Progenitor cell of endocrine pancreas (in vitro differentiated cells): ENCODE data around the gene TRIM33. TPM values are rescaled to one million over a fixed set of nuclear protein-coding genes. Genes with fewer than 3 reads are reported as not detected.
"Not testable (repeated sequence)": the region's sequence is repeated elsewhere in the genome, so short reads cannot be mapped to it uniquely, and the experiment has no call there.

Source experiments
- DNase-seq: peaks from one replicate; pipeline ENCODE4 v3.0.0; 2021; ENCODE audit warnings: low spot score; ENCODE audit not compliant: unreplicated experiment
- H3K27ac Mint-ChIP-seq: 2 replicates; pipeline ENCODE4 v1.8.0; 2021; ENCODE audit warnings: mild to moderate bottlenecking, moderate library complexity, mixed read lengths
- H3K27me3 Mint-ChIP-seq: 2 replicates; pipeline ENCODE4 v1.8.0; 2021; ENCODE audit warnings: mixed read lengths
- H3K36me3 Mint-ChIP-seq: 2 replicates; pipeline ENCODE4 v1.8.0; 2022; ENCODE audit warnings: mixed read lengths; ENCODE audit not compliant: insufficient read depth
- H3K4me1 Mint-ChIP-seq: 2 replicates; pipeline ENCODE4 v1.8.0; 2021; ENCODE audit warnings: low read depth, mixed read lengths
- H3K4me3 Mint-ChIP-seq: 2 replicates; pipeline ENCODE4 v1.8.0; 2021; ENCODE audit warnings: low read depth, mild to moderate bottlenecking, moderate library complexity, mixed read lengths
- H3K9me3 Mint-ChIP-seq: 2 replicates; pipeline ENCODE4 v1.8.0; 2021; ENCODE audit warnings: low read depth, mixed read lengths
- CTCF ChIP-seq: fragments of 200-600 bp; sonication (generic); IDR thresholded peaks from one replicate; pipeline ENCODE4 v1.5.0; 2021; ENCODE audit warnings: antibody characterized with exemption, mild to moderate bottlenecking; ENCODE audit not compliant: unreplicated experiment
- total RNA-seq: library from RNA; stranded (reverse); gene quantifications from 2 replicates; pipeline ENCODE4 v1.2.1, GENCODE V29; 2021

TRIM33 gene
- total RNA-seq, 1 donor from 2014 or later: 66.5 TPM

GRCh38 chr1:114446198-114446597, 64.8 kb downstream of the TRIM33 start:
- no peaks in the 10 kb centered on the region for H3K27me3 Mint-ChIP-seq
- no peak overlapping the region for H3K27ac Mint-ChIP-seq
- no peak for TF ChIP-seq CTCF
- H3K4me1 Mint-ChIP-seq: no peaks in the 10 kb centered on the region
- H3K36me3 Mint-ChIP-seq: peaks cover 19% of the 10 kb centered on the region
- no peak overlapping the region for H3K4me3 Mint-ChIP-seq
- DNase-seq: no peak
- no peaks in the 10 kb centered on the region for H3K9me3 Mint-ChIP-seq

DNA sequence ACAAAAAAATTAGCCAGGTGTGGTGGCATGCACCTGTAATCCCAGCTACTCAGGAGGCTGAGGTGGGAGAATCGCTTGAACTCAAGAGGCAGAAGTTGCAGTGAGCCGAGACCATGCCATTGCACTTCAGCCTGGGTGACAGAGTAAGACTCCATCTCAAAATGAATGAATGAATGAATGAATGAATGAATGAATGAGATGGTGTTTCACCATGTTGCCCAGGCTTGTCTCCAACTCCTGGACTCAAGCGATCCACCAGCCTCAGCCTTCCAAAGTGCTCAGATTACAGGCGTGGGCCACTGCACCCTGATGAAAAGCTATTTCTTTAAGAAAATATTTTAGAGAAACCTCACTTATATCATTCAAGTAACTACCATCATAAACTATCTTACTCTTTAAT, 67.8 kb downstream of the TRIM33 start:
- not testable (repeated sequence) for DNase-seq, H3K27ac Mint-ChIP-seq, H3K27me3 Mint-ChIP-seq, H3K4me1 Mint-ChIP-seq, H3K4me3 Mint-ChIP-seq, H3K9me3 Mint-ChIP-seq
- peaks cover 27% of the 10 kb centered on the region for H3K36me3 Mint-ChIP-seq

DNA sequence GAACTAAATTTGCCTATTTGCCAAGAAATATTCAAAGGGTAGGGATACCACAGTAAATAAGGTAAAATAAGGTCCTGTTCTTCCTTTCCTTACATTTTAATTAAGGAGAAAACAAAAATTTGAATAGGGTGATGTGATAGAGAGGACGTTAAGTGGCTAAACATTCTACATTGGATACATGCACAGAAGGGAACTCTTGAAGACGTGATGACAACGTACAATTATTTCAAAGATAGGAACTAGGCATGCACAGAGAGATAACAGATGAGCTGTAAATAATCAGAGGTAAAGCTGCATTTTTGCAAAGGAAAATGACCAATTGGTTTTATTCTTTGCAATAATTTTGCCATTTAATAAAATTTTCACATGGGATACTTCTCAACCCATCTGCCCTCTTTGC, 69.7 kb downstream of the TRIM33 start:
- no peak overlapping the region for H3K27ac Mint-ChIP-seq
- no peak for TF ChIP-seq CTCF
- no peaks in the 10 kb centered on the region for H3K4me1 Mint-ChIP-seq
- DNase-seq: no peak
- no peaks in the 10 kb centered on the region for H3K9me3 Mint-ChIP-seq
- peaks cover 27% of the 10 kb centered on the region for H3K36me3 Mint-ChIP-seq
- H3K4me3 Mint-ChIP-seq: no peak overlapping the region
- H3K27me3 Mint-ChIP-seq: no peaks in the 10 kb centered on the region

DNA sequence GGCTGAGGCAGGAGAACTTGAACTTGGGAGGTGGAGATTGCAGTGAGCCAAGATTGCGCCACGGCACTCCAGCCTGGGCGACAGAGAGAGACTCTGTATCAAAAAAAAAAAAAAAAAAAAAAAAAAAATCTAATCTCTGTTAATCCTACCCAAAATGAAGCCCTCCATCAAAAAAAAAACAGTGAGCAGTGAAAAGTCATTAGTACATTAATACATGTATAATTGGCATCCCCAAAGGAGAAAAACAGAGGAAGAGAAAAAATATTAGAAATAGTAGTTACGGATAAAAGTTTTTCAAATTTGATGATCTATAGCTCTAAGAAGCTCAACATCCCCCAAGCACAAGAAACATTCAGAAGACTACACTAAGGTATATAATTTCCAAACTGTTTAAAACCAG, 71.6 kb downstream of the TRIM33 start:
- Mint-ChIP-seq H3K27ac (no peak overlapping the region), H3K27me3 (no peaks in the 10 kb centered on the region), H3K4me1 (peaks cover 1% of the 10 kb centered on the region), H3K36me3 (peaks cover 20% of the 10 kb centered on the region), H3K9me3 (no peaks in the 10 kb centered on the region), H3K4me3 (no peak overlapping the region)
- DNase-seq: no peak
- TF ChIP-seq CTCF: no peak

DNA sequence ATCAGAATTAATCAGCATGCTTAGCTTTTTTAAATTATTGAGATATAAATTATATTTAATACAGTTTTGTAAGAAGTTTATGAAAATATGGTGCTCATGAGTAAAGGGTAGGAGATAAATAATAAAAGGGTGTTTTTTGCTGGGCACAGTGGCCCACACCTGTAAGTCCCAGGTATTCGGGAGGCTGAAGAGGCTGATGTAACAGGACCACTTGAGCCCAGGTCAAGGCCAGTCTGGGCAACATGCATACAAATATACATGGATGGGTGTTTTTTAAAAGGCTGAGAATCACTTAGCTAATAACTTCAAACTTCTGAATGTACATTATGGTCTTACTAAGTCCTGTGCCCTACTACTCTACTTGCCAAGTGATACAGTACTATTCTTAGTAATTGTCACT, 73.2 kb downstream of the TRIM33 start:
- DNase-seq: no peak
- Mint-ChIP-seq H3K4me1 (peaks cover 1% of the 10 kb centered on the region), H3K36me3 (peaks cover 17% of the 10 kb centered on the region), H3K4me3 (no peak overlapping the region), H3K9me3 (no peaks in the 10 kb centered on the region), H3K27ac (no peak overlapping the region), H3K27me3 (no peaks in the 10 kb centered on the region)
- TF ChIP-seq CTCF: no peak

- H3K4me3 Mint-ChIP-seq: no peak overlapping the region
- H3K4me1 Mint-ChIP-seq: peaks cover 1% of the 10 kb centered on the region
- H3K27me3 Mint-ChIP-seq: no peaks in the 10 kb centered on the region
- H3K36me3 Mint-ChIP-seq: peaks cover 17% of the 10 kb centered on the region
- no peak for DNase-seq
- TF ChIP-seq CTCF: no peak
- no peak overlapping the region for H3K27ac Mint-ChIP-seq
- no peaks in the 10 kb centered on the region for H3K9me3 Mint-ChIP-seq
These were observed 74.2 kb downstream of the TRIM33 start for GRCh38 chr1:114436799-114437198.
